A673 (cell line): ENCODE data around the gene VDAC1.

Experiments used
- EZH2 ChIP-seq: fragments of 200-600 bp; sonication (generic); IDR thresholded peaks from 2 replicates; pipeline ENCODE4 v1.6.1; 2017; ENCODE audit warnings: borderline replicate concordance, low read depth, mild to moderate bottlenecking, mixed read lengths, antibody characterized with exemption, low read length; ENCODE audit not compliant: poor library complexity, severe bottlenecking
- TF ChIP-seq, protein P1 (sequence below): fragments of 300-800, 200-600 bp; sonication (generic); conservative IDR thresholded peaks from 2 replicates; pipeline ENCODE4 v1.5.1; 2017; ENCODE audit warnings: low read depth, mild to moderate bottlenecking, antibody characterized with exemption, low read length, moderate library complexity, mixed read lengths

DNA sequence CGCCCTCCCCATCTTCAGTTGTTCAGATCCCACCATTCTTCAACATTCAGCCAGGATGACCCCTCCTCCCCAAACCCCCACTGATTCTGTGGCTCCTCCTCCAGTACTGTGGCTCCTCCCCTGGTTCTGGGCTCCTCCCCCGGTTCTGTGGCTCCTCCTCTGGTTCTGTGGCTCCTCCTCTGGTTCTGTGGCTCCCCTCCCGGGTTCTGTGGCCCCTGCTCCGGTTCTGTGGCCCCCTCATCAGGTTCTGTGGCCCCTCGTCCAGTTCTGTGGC lies 69.2 kb downstream of the VDAC1 start:
- TF ChIP-seq, protein P1, sequence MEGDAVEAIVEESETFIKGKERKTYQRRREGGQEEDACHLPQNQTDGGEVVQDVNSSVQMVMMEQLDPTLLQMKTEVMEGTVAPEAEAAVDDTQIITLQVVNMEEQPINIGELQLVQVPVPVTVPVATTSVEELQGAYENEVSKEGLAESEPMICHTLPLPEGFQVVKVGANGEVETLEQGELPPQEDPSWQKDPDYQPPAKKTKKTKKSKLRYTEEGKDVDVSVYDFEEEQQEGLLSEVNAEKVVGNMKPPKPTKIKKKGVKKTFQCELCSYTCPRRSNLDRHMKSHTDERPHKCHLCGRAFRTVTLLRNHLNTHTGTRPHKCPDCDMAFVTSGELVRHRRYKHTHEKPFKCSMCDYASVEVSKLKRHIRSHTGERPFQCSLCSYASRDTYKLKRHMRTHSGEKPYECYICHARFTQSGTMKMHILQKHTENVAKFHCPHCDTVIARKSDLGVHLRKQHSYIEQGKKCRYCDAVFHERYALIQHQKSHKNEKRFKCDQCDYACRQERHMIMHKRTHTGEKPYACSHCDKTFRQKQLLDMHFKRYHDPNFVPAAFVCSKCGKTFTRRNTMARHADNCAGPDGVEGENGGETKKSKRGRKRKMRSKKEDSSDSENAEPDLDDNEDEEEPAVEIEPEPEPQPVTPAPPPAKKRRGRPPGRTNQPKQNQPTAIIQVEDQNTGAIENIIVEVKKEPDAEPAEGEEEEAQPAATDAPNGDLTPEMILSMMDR: no peak
- no peak for TF ChIP-seq EZH2
